SK-N-MC (cell line): Measurements from ENCODE around the gene DOCK4.

Experiments
- EZH2 ChIP-seq: fragments of 200-600 bp; sonication (generic); IDR thresholded peaks from one replicate; pipeline ENCODE4 v1.6.1; 2017; ENCODE audit warnings: antibody characterized with exemption
- FOXP2 ChIP-seq: optimal IDR thresholded peaks from 2 replicates; pipeline ENCODE3; 2011; ENCODE audit warnings: mild to moderate bottlenecking, moderate library complexity; ENCODE audit not compliant: insufficient read depth; ENCODE audit errors: extremely low read length, control extremely low read depth
- POLR2AphosphoS5 ChIP-seq: IDR thresholded peaks from 2 replicates; pipeline ENCODE4 v1.6.1; 2012; ENCODE audit warnings: mild to moderate bottlenecking, low read depth, low read length, borderline replicate concordance

GRCh38 chr7:111903797-111904196, 302.4 kb downstream of the DOCK4 start:
- TF ChIP-seq EZH2 (no peak), FOXP2 (no peak), POLR2AphosphoS5 (no peak)
